B cell (primary cell): ENCODE measurements around the gene IPCEF1.

Source experiments
- CTCF ChIP-seq: fragments of 200-600 bp; IDR thresholded peaks from one replicate; pipeline ENCODE4 v1.8.0; 2022; ENCODE audit warnings: antibody characterized with exemption, mild to moderate bottlenecking
- EZH2 ChIP-seq: IDR thresholded peaks from 2 replicates; pipeline ENCODE4 v1.6.1; 2012; ENCODE audit warnings: borderline replicate concordance, low read depth, mild to moderate bottlenecking, moderate library complexity, low read length; ENCODE audit not compliant: insufficient read depth, poor library complexity, severe bottlenecking

- TF ChIP-seq CTCF, result no peak
- TF ChIP-seq EZH2, result no peak
Measured at GRCh38 chr6:154197196-154197860, 159.3 kb downstream of the IPCEF1 start.
